ENCODE results near the gene ELOVL5. TPM values are rescaled to one million over a fixed set of nuclear protein-coding genes. Genes with fewer than 3 reads are reported as not detected.

ELOVL5 gene
- total RNA-seq, 4 donors from 2014 or later = 74.8 to 110 (median 90.6) TPM

GRCh38 chr6:53325785-53326184, 23.0 kb downstream of the ELOVL5 start:
- Histone ChIP-seq H3K4me1 (peaks cover 55 to 65% of the 10 kb centered on the region in 2 donors), H3K9me3 (no peaks in the 10 kb centered on the region), H3K27ac (peak overlapping the region; percentile 7 to 73 (median 47)), H3K4me3 (replicated peaks in 1 of 3) (no peak overlapping the region), H3K27me3 (no peaks in the 10 kb centered on the region), H3K36me3 (no peaks in the 10 kb centered on the region)
- 76 to 77% methylated on average over 6 of the region's 6 CpGs for WGBS, 2 donors
- intact Hi-C loops (cut with DNase I) = no loop called here
- TF ChIP-seq POLR2A (IDR thresholded peaks at IDR 0.05) (no peak), CTCF (IDR thresholded peaks at IDR 0.05) (no peak)
- no peak for DNase-seq

GRCh38 chr6:53322188-53323029, 26.3 kb downstream of the ELOVL5 start:
- peaks cover 40 to 52% of the 10 kb centered on the region in 2 donors for H3K4me1 ChIP-seq
- H3K27me3 ChIP-seq = no peaks in the 10 kb centered on the region
- no peak overlapping the region for H3K4me3 ChIP-seq (replicated peaks in 1 of 3)
- peak overlapping the region; percentile 27 to 69 (median 45) for H3K27ac ChIP-seq
- no peaks in the 10 kb centered on the region for H3K9me3 ChIP-seq
- 51 to 53% methylated on average over 8 of the region's 8 CpGs for WGBS, 2 donors
- intact Hi-C loops (cut with DNase I) = no loop called here
- DNase-seq = no peak
- no peaks in the 10 kb centered on the region for H3K36me3 ChIP-seq
- TF ChIP-seq CTCF (IDR thresholded peaks at IDR 0.05) (no peak), POLR2A (IDR thresholded peaks at IDR 0.05) (no peak)

GRCh38 chr6:53321701-53322100, 27.0 kb downstream of the ELOVL5 start:
- WGBS, 2 donors = 86 to 90% methylated on average over 2 of the region's 2 CpGs
- intact Hi-C loops (cut with DNase I) = no loop called here

GRCh38 chr6:53320964-53321363, 27.8 kb downstream of the ELOVL5 start:
- peak overlapping the region in 1 of 3 donors; percentile 69 for H3K27ac ChIP-seq
- intact Hi-C loops (cut with DNase I) = no loop called here
- H3K27me3 ChIP-seq = no peaks in the 10 kb centered on the region
- no peaks in the 10 kb centered on the region for H3K9me3 ChIP-seq
- H3K4me1 ChIP-seq = peaks cover 26 to 38% of the 10 kb centered on the region in 2 donors
- TF ChIP-seq CTCF (IDR thresholded peaks at IDR 0.05) (no peak), POLR2A (IDR thresholded peaks at IDR 0.05) (no peak)
- no peak overlapping the region for H3K4me3 ChIP-seq (replicated peaks in 1 of 3)
- WGBS, 2 donors = 89 to 93% methylated on average over 5 of the region's 5 CpGs
- no peaks in the 10 kb centered on the region for H3K36me3 ChIP-seq
- DNase-seq = no peak

More at GRCh38 chr6:53321701-53322100, 27.0 kb downstream of the ELOVL5 start:
- Histone ChIP-seq H3K27ac (peak overlapping the region in 2 of 3 donors; percentile 45 to 69), H3K27me3 (no peaks in the 10 kb centered on the region), H3K9me3 (no peaks in the 10 kb centered on the region), H3K36me3 (no peaks in the 10 kb centered on the region), H3K4me3 (replicated peaks in 1 of 3) (no peak overlapping the region), H3K4me1 (peaks cover 33 to 45% of the 10 kb centered on the region in 2 donors)
- no peak for DNase-seq
- TF ChIP-seq POLR2A (IDR thresholded peaks at IDR 0.05) = no peak
- no peak for TF ChIP-seq CTCF (IDR thresholded peaks at IDR 0.05)

- H3K4me1 ChIP-seq = peaks cover 20 to 29% of the 10 kb centered on the region in 2 donors
- TF ChIP-seq POLR2A (IDR thresholded peaks at IDR 0.05) = no peak
- TF ChIP-seq CTCF (IDR thresholded peaks at IDR 0.05) = no peak
- no peak for DNase-seq
- intact Hi-C loops (cut with DNase I) = no loop called here
- H3K27me3 ChIP-seq = no peaks in the 10 kb centered on the region
- no peak overlapping the region for H3K27ac ChIP-seq
- no peak overlapping the region for H3K4me3 ChIP-seq (replicated peaks in 1 of 3)
- no peaks in the 10 kb centered on the region for H3K36me3 ChIP-seq
- WGBS, 2 donors = 92% methylated on average over 5 of the region's 5 CpGs
- no peaks in the 10 kb centered on the region for H3K9me3 ChIP-seq
These were observed 30.3 kb downstream of the ELOVL5 start for GRCh38 chr6:53318429-53318828.

All from thyroid gland (tissue), 4 donors.